Activated naive CD4-positive, alpha-beta T cell treated with anti-CD3 and anti-CD28 coated beads, Interleukin-2, amount 50 U/mL, for 16 hours (primary cell): ENCODE measurements around the gene RAB5B.
"Not testable (repeated sequence)": the region's sequence is repeated elsewhere in the genome, so short reads cannot be mapped to it uniquely, and the experiment has no call there.

ENCODE experiments used
- DNase-seq: peaks from one replicate; pipeline ENCODE4 v3.0.0-alpha.2; 2020

RAB5B gene

DNA sequence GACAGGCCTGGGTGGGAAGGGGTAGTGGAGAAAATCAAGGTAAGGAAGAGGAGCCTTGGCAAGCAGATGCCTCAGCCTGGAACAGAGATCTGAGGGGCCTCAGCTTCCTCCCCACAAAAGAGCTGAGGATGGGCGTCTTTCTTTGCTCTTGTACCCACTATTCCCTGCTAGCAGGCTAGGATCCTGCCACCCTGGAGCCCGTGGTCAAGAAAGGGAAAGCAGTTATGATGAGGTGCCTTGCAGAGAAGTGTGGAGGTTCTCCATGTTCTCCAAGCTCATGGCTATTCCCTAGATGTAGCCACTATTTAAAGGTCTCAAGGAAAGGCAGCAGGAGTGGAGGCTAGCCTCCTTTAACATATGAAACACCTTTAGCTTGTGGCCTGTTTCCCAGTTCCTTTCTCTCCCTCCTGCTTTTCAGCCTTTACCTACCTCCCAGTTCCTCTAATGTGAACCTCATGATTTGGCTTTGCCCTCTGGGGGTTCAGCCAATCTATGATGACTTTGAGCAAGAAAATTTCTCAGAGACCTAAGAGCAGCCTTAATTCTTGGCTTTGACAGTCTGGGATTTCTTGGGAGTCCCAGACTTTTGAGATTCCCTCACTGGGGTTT lies 48.1 kb downstream of the RAB5B start:
- DNase-seq: no peak

- no peak for DNase-seq
Measured at GRCh38 chr12:56028511-56029165, 54.8 kb downstream of the RAB5B start.

DNA sequence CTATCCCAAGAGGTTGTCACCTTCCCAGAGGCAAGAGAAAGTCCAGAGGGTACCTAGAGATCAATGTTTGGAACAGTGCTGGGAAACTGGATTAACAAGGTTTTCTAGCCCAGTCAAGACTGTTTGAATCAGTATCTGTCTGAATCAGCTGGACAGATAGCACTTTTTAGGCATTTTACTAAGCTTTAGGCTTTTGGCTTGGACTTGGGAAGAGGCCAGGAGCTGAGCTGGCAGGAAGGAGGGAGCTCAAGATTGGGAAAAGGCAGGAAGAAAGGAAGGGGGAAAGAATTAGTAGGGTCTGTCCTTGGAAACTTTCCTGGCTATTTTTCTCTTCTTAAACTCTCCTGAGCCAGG lies 55.3 kb downstream of the RAB5B start:
- no peak for DNase-seq

GRCh38 chr12:56029666-56030293 lies 55.9 kb downstream of the RAB5B start:
- peak; percentile 49 for DNase-seq

GRCh38 chr12:56031987-56032386 lies 58.1 kb downstream of the RAB5B start:
- no peak for DNase-seq

DNA sequence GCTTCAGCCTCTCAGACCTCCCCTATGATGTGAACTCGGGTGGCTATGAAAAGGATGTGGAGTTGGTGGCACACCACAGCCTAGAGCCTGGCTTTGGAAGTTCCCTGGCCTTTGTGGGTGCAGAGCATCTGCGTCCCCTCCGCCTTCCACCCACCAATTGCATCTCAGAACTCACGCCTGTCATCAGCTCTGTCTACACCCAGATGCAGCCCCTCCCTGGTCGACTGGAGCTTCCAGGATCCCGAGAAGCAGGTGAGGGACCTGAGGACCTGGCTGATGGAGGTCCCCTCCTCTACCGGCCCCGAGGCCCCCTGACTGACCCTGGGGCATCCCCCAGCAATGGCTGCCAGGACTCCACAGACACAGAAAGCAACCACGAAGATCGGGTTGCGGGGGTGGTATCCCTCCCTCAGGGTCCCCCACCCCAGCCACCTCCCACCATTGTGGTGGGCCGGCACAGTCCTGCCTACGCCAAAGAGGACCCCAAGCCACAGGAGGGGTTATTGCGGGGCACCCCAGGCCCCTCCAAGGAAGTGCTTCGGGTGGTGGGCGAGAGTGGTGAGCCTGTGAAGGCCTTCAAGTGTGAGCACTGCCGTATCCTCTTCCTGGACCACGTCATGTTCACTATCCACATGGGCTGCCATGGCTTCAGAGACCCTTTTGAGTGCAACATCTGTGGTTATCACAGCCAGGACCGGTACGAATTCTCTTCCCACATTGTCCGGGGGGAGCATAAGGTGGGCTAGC lies 60.9 kb downstream of the RAB5B start:
- no peak for DNase-seq

GRCh38 chr12:56037161-56037560 lies 63.3 kb downstream of the RAB5B start:
- no peak for DNase-seq

DNA sequence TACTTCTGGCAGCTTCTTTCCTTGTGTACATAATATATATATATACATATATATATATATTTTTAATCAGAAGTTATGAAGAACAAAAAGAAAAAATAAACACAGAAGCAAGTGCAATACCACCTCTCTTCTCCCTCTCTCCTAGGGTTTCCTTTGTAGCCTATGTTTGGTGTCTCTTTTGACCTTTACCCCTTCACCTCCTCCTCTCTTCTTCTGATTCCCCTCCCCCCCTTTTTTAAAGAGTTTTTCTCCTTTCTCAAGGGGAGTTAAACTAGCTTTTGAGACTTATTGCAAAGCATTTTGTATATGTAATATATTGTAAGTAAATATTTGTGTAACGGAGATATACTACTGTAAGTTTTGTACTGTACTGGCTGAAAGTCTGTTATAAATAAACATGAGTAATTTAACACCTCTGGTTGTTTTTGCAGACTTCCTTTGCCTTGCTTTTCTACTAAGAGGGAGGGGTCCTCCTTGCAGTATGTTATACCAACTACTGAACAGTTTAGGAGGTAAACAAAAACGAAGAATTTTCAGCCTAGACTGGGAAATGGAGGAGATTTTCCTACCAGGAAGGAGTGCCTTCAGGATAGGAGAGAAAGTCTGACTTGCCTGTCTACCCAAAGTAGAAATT lies 64.3 kb downstream of the RAB5B start:
- no peak for DNase-seq

- DNase-seq: no peak
Measured at GRCh38 chr12:56040151-56040550, 66.3 kb downstream of the RAB5B start.

DNA sequence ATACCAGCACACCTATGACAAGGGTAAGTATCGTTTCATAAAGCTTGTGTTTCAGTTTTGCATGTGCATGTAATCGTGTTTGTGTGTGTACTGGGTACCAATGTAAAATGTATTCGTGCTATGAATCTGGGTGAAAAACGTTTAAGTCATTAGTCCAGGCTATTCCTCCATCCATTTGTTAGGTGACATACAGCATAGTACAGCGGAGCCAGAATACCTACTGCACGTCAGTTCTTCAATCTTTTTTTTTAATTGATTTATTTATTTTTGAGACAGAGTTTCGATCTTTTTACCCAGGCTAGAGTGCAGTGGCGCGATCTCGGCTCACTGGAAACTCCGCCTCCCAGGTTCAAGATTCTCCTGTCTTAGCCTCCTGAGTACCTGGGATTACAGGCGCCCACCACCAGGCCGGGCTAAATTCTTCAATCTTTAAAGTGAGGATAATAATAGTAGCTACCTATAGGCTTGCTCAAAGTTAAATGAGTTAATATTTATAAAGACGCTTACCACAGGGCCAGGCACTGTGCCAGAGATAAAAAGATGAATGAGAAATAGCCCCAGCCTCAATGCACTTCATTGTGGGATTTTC lies 67.2 kb downstream of the RAB5B start:
- no peak for DNase-seq

GRCh38 chr12:56041552-56042429 lies 67.9 kb downstream of the RAB5B start, which contains the start of gene RPS26:
Gene RPS26 (plus strand): TSS chr12:56041918. CDS start chr12:56042167, 249 bp downstream.
- peak; percentile 89 for DNase-seq

DNA sequence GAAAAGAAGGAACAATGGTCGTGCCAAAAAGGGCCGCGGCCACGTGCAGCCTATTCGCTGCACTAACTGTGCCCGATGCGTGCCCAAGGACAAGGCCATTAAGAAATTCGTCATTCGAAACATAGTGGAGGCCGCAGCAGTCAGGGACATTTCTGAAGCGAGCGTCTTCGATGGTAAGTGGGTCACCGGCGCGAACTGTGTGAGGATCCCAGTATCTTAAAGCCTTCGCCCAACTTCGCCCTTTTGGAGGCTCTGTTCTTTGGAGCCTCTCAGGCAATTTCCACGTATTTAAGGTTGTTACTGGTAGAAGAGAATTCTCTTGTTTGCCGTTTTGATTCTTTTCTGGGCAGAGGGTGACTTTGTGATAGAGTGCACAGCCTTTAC lies 68.5 kb downstream of the RAB5B start:
- DNase-seq: not testable (repeated sequence)

GRCh38 chr12:56042843-56043242 lies 69.0 kb downstream of the RAB5B start:
- no peak for DNase-seq
